Ovary (tissue), 10 donors: ENCODE results near the gene KIF2A. TPM values are rescaled to one million over a fixed set of nuclear protein-coding genes. Genes with fewer than 3 reads are reported as not detected.

Experiments used
- DNase-seq, 5 donors: peaks; one replicate each; pipeline ENCODE4 v3.0.0-alpha.2; 2019 to 2020
- H3K27ac ChIP-seq, 2 donors: fragments of 200-600 bp; one replicate each; pipeline versions ENCODE4 v1.5.1 to v1.8.0; 2019 to 2022
- H3K27me3 ChIP-seq: fragments of 200-600 bp; one replicate; pipeline ENCODE4 v1.8.0; 2022
- H3K36me3 ChIP-seq: fragments of 200-600 bp; sonication (generic); one replicate; pipeline ENCODE4 v1.5.1; 2019
- H3K4me1 ChIP-seq: one replicate; pipeline ENCODE4 v1.8.1; 2013; ENCODE audit warnings: mild to moderate bottlenecking, moderate library complexity; ENCODE audit not compliant: insufficient read depth
- H3K4me3 ChIP-seq: fragments of 200-600 bp; sonication (generic); one replicate; pipeline ENCODE4 v1.5.1; 2017
- H3K9me3 ChIP-seq, 2 donors: fragments of 200-600 bp in 1 of 2; sonication (generic) in 1 of 2; one replicate each; pipeline versions ENCODE4 v1.5.1 to v1.8.1; 2013 to 2019; ENCODE audit warnings: mild to moderate bottlenecking in 1 of 2, moderate library complexity in 1 of 2
- EP300 ChIP-seq: sonication (generic); formaldehyde crosslinking; IDR thresholded peaks from one replicate; pipeline ENCODE4 v1.6.1; 2017; ENCODE audit warnings: antibody characterized with exemption
- POLR2A ChIP-seq: fragments of 450-650 bp; IDR thresholded peaks from one replicate; pipeline ENCODE4 v1.6.1; 2017; ENCODE audit warnings: antibody characterized with exemption, mild to moderate bottlenecking, moderate library complexity
- WGBS, 3 donors: extraction: QIAGEN DNeasy Blood & Tissue Kit in 1 of 3; methylation state at CpG; one replicate each; pipeline versions ENCODE4 v1.1.5 to v1.1.7; 2013 to 2017; 5-methylcytosine and 5-hydroxymethylcytosine counted together
- intact Hi-C, 4 donors: fragments of 100-400 bp; cut with DNase I; formaldehyde crosslinking; loops; one replicate each; pipeline versions ENCODE4 v1.11.0 to v1.15.1; 2022 to 2023
- long read RNA-seq, 3 donors: library from polyadenylated mRNA in 2 of 3; unstranded in 2 of 3; transcript quantifications; one replicate each; pipeline ENCODE4 v2.0.0 and lab custom pipeline, GENCODE V29; 2021 to 2026
- polyA plus RNA-seq, 2 donors: library from polyadenylated mRNA; stranded (reverse); fragments of 200-250 nt in 1 of 2; fragments of 350-450 nt in 1 of 2; fragmentation: Illumina TruSeq in 1 of 2; extraction: RNeasy Lipid Tissue Mini Kit (QIAGEN cat#74804) in 1 of 2; gene quantifications; one replicate each; pipeline ENCODE4 v1.2.3, GENCODE V29; 2013 to 2014
- total RNA-seq, 7 donors: library from RNA; depleted of rRNA in 2 of 7; stranded (reverse); fragments of >200 nt in 2 of 7; fragmentation: NEBNext Ultra II Directional in 3 of 7; extraction: Animal tissue kit (Norgen Biotek cat#: 25700) in 3 of 7; gene quantifications; one replicate each; pipeline versions ENCODE4 v1.1.0 to v1.2.4, GENCODE V29; 2016 to 2023
- TF ChIP-seq, protein P1 (sequence below), 3 donors: fragments of 450-650 bp in 2 of 3; fragments of 200-600 bp in 1 of 3; IDR thresholded peaks; one replicate each; pipeline versions ENCODE4 v1.5.1 to v1.8.0; 2016 to 2022; ENCODE audit warnings: antibody characterized with exemption in 3 of 3, mild to moderate bottlenecking in 1 of 3
- donor health status: DM: no; HTN: no; CAD: no; lungs with moderate emphysema.
- donor health status: DM: no; HTN: no; CAD: no.
- donor health status: Bipolar disorder and iron deficiency.
- donor health status: DM: yes; HTN: yes; CAD: no.
- donor health status: DM: no; HTN: no; CAD: no.
- donor health status: DM: yes; HTN: yes; CAD: no.

KIF2A gene
- total RNA-seq (10 to 100 TPM; 21.8 to 39.1 (median 32.0) TPM), polyA plus RNA-seq (10 to 100 TPM in 1 of 2 donors, 1 to 10 TPM in 1; 8.0 to 22.4 TPM)
- long read RNA-seq, donor 1, partial matches to known transcripts, result 3 of 9 reads
- long read RNA-seq, donor 1, other reads (novel, unspliced or antisense), result 6 of 9 reads
- long read RNA-seq, donor 2, transcript KIF2A-202 (20 exons, 2,539 nt), result major isoform, 5 of 7 reads
- long read RNA-seq, donor 2, partial matches to known transcripts, result 0 of 7 reads
- long read RNA-seq, donor 2, other reads (novel, unspliced or antisense), result 0 of 7 reads
- long read RNA-seq, donor 3, transcript KIF2A-202 (20 exons, 2,539 nt), result major isoform, 5 of 17 reads
- long read RNA-seq, donor 3, partial matches to known transcripts, result 2 of 17 reads
- long read RNA-seq, donor 3, other reads (novel, unspliced or antisense), result 10 of 17 reads

DNA sequence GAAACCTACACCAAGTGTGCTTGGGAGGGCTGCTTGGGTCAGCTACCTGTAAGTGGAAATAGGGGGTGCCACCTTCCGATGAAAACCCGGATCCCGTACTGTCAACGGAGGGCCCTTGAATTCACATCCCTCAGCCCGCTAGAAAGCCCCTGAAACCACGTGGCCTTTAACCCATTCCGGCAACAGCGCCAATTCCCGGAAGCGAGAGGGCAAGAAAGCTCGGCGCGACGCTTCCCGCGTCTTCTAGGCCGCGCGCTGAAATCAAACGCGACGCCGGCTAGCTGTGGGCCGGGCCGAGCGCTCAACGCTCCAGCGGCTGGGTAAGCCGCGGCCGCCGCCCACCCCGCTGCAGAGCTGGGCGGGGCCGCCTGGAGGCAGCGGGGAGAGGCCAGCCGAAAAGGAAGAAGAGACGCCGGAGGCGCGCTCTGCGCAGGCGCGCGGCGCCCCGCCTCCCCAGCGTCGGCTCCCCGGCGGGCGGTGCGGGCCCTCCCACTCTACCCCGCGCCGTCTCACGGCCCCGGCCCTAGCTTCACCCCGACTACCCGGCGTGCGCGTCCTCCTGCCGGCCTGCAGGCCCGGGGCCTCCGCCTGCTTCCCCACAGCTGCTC lies at the start of gene KIF2A:
Gene KIF2A (plus strand): TSS at position 492 of the 608 bp plus-strand sequence. CDS start 267 bp downstream, outside the sequence.
- H3K27ac ChIP-seq, result peak within 1 kb of the TSS; percentile 86 to 87
- no peaks in the 10 kb centered on the region for H3K36me3 ChIP-seq
- no peaks in the 10 kb centered on the region for H3K27me3 ChIP-seq
- H3K4me1 ChIP-seq, result peaks cover 1% of the 10 kb centered on the region
- TF ChIP-seq, protein P1, sequence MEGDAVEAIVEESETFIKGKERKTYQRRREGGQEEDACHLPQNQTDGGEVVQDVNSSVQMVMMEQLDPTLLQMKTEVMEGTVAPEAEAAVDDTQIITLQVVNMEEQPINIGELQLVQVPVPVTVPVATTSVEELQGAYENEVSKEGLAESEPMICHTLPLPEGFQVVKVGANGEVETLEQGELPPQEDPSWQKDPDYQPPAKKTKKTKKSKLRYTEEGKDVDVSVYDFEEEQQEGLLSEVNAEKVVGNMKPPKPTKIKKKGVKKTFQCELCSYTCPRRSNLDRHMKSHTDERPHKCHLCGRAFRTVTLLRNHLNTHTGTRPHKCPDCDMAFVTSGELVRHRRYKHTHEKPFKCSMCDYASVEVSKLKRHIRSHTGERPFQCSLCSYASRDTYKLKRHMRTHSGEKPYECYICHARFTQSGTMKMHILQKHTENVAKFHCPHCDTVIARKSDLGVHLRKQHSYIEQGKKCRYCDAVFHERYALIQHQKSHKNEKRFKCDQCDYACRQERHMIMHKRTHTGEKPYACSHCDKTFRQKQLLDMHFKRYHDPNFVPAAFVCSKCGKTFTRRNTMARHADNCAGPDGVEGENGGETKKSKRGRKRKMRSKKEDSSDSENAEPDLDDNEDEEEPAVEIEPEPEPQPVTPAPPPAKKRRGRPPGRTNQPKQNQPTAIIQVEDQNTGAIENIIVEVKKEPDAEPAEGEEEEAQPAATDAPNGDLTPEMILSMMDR (IDR thresholded peaks at IDR 0.05), result peak; percentile 24 to 36 (median 30)
- no peak for TF ChIP-seq EP300
- peak; percentile 50 for TF ChIP-seq POLR2A
- DNase-seq, result peak; percentile 84 to 92 (median 88)
- H3K4me3 ChIP-seq, result peak within 1 kb of the TSS; percentile 83
- intact Hi-C loops, result no loop called here
- no peaks in the 10 kb centered on the region for H3K9me3 ChIP-seq
- 0 to 1% (median 1%) methylated on average over 26 to 66 of the region's 66 CpGs for WGBS, 3 donors

DNA sequence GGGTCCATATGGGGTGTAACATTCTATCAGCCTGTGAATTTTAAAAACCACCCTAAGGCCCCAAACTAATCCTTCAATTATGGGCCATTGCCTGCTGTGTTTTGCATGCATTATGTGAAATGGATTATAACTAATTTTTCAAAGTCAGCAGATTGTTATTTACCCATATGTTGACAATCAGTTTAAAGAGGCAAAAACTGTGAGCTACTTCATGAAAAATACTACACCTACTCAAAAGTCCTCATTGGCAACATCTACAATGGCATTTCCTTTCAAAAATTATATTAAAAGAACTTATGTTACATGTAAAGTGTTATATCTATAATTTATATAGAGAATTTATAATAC lies 49.0 kb upstream of the KIF2A start:
- H3K36me3 ChIP-seq, result no peaks in the 10 kb centered on the region
- no peaks in the 10 kb centered on the region for H3K27me3 ChIP-seq
- TF ChIP-seq, protein P1 (IDR thresholded peaks at IDR 0.05), result no peak
- no peak for TF ChIP-seq EP300
- no peak for TF ChIP-seq POLR2A
- no peaks in the 10 kb centered on the region for H3K4me1 ChIP-seq
- no peak for DNase-seq
- intact Hi-C loops, result no loop called here
- H3K27ac ChIP-seq, result no peak overlapping the region
- H3K4me3 ChIP-seq, result no peak overlapping the region
- H3K9me3 ChIP-seq, result no peaks in the 10 kb centered on the region

DNA sequence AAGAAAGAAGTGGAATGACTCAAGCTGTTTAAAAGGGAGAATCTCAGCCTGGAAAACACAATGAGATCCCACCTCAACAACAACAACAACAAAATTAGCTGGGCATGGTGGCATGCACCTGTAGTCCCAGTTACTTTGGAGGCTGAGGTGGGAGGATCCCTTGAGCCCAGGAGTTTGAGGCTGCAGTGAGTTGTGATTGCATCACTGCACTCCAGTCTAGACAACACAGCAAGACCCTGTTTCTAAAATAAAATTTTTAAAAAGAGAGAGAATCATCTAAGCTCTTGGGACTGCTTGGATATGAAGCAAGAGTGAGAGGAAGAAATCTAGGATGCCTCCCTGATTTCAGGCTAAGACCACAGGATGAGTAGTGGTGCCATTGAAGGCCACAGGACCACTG lies 47.4 kb upstream of the KIF2A start:
- Histone ChIP-seq H3K27ac (no peak overlapping the region), H3K4me3 (no peak overlapping the region), H3K9me3 (no peaks in the 10 kb centered on the region), H3K36me3 (no peaks in the 10 kb centered on the region), H3K27me3 (no peaks in the 10 kb centered on the region), H3K4me1 (no peaks in the 10 kb centered on the region)
- no peak for DNase-seq
- intact Hi-C loops, result no loop called here
- TF ChIP-seq EP300, result no peak
- TF ChIP-seq POLR2A, result no peak
- TF ChIP-seq, protein P1 (IDR thresholded peaks at IDR 0.05), result no peak

DNA sequence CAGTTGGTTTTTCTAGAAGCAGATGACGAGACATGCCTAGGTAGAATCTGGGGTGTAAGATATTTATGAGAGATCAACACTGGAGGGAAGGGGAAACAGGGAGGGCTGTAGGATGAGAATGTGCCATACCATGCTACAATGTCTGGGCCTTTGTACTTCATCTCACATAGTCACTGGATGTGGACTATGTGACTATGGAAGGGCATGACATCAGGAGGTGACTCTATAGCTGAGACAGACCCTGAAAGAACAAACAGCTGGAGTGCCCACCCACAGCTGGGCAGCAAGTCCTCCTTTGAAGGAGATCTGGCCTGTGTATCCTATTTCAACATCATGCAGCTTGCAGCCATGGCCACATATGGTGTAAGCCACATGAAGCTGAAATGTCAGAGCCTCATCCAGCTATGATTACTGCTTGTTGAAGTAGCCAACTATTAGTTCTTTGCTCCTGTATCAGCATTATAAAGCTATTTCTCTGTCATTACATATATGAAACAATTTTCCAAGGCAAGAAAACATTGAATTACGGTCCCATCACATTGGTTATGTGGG lies 46.2 kb upstream of the KIF2A start:
- no peaks in the 10 kb centered on the region for H3K9me3 ChIP-seq
- DNase-seq, result no peak
- no peaks in the 10 kb centered on the region for H3K4me1 ChIP-seq
- no peak overlapping the region for H3K27ac ChIP-seq
- no peak for TF ChIP-seq EP300
- TF ChIP-seq, protein P1 (IDR thresholded peaks at IDR 0.05), result no peak
- TF ChIP-seq POLR2A, result no peak
- H3K27me3 ChIP-seq, result no peaks in the 10 kb centered on the region
- 72 to 78% (median 78%) methylated on average over 2 of the region's 2 CpGs for WGBS, 3 donors
- no peaks in the 10 kb centered on the region for H3K36me3 ChIP-seq
- intact Hi-C loops, result no loop called here
- H3K4me3 ChIP-seq, result no peak overlapping the region
